Spinal cord (tissue), 10 donors: ENCODE data around the gene PLXNA2. TPM values are rescaled to one million over a fixed set of nuclear protein-coding genes. Genes with fewer than 3 reads are reported as not detected.

Experiments
- DNase-seq, 6 donors: peaks; one replicate each; pipeline versions ENCODE4 v3.0.0 to v3.0.0-alpha.2; 2013 to 2015; ENCODE audit warnings: low spot score in 6 of 6, low read depth in 4 of 6
- H3K27ac ChIP-seq: one replicate; pipeline ENCODE4 v1.5.1; 2013; ENCODE audit warnings: low read depth, low read length, control low read depth
- H3K27me3 ChIP-seq: one replicate; pipeline ENCODE4 v1.6.1; 2013; ENCODE audit warnings: low read length; ENCODE audit not compliant: control insufficient read depth, insufficient read depth
- H3K36me3 ChIP-seq: one replicate; pipeline ENCODE4 v1.6.1; 2013; ENCODE audit warnings: low read length; ENCODE audit not compliant: control insufficient read depth, insufficient read depth
- H3K4me1 ChIP-seq: one replicate; pipeline ENCODE4 v1.6.1; 2013; ENCODE audit warnings: low read length; ENCODE audit not compliant: control insufficient read depth, insufficient read depth
- H3K4me3 ChIP-seq: one replicate; pipeline ENCODE4 v1.5.1; 2013; ENCODE audit warnings: low read depth, low read length, control low read depth
- H3K9me3 ChIP-seq: one replicate; pipeline ENCODE4 v1.6.1; 2013; ENCODE audit warnings: low read length; ENCODE audit not compliant: control insufficient read depth, insufficient read depth
- WGBS: methylation state at CpG from one replicate; pipeline ENCODE4 v1.1.5; 2013; ENCODE audit warnings: missing lambda C conversion rate; ENCODE audit not compliant: insufficient coverage; 5-methylcytosine and 5-hydroxymethylcytosine counted together
- polyA plus RNA-seq, 2 donors: library from polyadenylated mRNA; unstranded; fragments of 120-200 nt; gene quantifications; one replicate each; pipeline ENCODE4 v1.2.1, GENCODE V29; 2013; ENCODE audit not compliant: insufficient read length in 2 of 2
- total RNA-seq, 2 donors: library from RNA; depleted of rRNA in 1 of 2; stranded (reverse); fragments of 120-200 nt in 1 of 2; fragments of >200 nt in 1 of 2; gene quantifications; one replicate each; pipeline versions ENCODE4 v1.2.3 to v1.2.4, GENCODE V29; 2013 to 2014
- donor health status: healthy.

Gene PLXNA2
- total and polyA plus RNA-seq, 4 donors = 22.0 to 52.8 (median 39.7) TPM

DNA sequence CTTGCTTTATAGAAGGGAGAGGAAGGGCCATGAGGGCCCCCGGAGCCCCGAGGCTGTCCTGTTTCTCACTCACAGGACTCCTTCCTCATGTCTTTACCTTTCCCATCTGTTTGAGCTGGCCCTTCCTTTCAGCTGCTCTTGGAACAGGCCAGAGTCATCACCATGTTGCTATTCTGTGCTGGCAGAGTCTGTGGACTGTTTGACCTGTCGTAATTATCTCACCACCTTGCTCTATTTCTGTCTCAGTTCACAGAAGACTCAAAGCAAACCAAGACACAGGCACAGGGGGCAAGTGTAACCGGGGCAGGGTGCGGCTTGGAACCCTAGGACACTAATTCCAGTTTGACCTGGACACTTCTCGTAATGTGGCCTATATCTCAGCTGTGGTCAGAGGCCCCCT, 228.9 kb downstream of the PLXNA2 start:
- no peaks in the 10 kb centered on the region for H3K9me3 ChIP-seq
- WGBS = 91% methylated on average over 6 of the region's 6 CpGs
- DNase-seq = no peak
- H3K4me3 ChIP-seq = no peak overlapping the region
- no peaks in the 10 kb centered on the region for H3K27me3 ChIP-seq
- no peak overlapping the region for H3K27ac ChIP-seq
- no peaks in the 10 kb centered on the region for H3K36me3 ChIP-seq
- H3K4me1 ChIP-seq = no peaks in the 10 kb centered on the region

- H3K4me3 ChIP-seq = no peak overlapping the region
- H3K9me3 ChIP-seq = no peaks in the 10 kb centered on the region
- H3K36me3 ChIP-seq = no peaks in the 10 kb centered on the region
- WGBS = 53% methylated on average over 2 of the region's 2 CpGs
- DNase-seq = no peak
- H3K27ac ChIP-seq = no peak overlapping the region
- H3K4me1 ChIP-seq = no peaks in the 10 kb centered on the region
- H3K27me3 ChIP-seq = no peaks in the 10 kb centered on the region
These were observed 231.0 kb downstream of the PLXNA2 start for GRCh38 chr1:208013210-208013609.

GRCh38 chr1:208012721-208013120, 231.5 kb downstream of the PLXNA2 start:
- no CpG with 5 or more reads among the region's 2 CpGs for WGBS
- H3K9me3 ChIP-seq = no peaks in the 10 kb centered on the region
- H3K27me3 ChIP-seq = no peaks in the 10 kb centered on the region
- no peak overlapping the region for H3K27ac ChIP-seq
- H3K4me1 ChIP-seq = no peaks in the 10 kb centered on the region
- peak in 1 of 6 donors; percentile 63 for DNase-seq
- no peak overlapping the region for H3K4me3 ChIP-seq
- no peaks in the 10 kb centered on the region for H3K36me3 ChIP-seq

DNA sequence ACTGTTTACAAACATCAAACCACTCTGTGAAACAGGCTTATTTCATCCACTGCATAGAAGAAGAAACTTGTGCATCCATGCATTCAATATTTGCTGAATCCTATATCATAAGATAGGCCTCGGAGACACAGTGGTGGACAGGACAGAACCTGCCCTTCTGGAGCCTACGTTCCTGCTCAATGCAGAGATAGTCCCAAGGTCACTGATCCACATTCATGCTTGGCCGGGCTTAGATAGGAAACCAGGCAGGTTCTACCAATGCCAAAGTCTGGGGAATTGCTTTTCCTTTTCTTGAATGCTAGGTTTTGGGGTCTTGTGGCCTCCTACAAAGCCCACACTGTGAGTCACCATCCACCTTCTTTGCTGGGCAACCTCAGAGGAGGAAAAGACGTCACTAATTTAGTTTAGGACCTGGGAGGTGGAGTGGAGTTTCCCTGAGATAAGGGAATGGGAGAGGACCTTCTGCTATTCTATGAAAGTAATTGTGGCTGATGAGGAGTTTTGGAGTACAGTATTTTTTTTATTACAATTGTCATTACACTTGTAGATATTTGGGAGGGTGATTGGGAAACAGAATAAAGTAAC, 233.6 kb downstream of the PLXNA2 start:
- no peak overlapping the region for H3K27ac ChIP-seq
- no peaks in the 10 kb centered on the region for H3K36me3 ChIP-seq
- H3K4me1 ChIP-seq = no peaks in the 10 kb centered on the region
- 87% methylated on average over 3 of the region's 4 CpGs for WGBS
- H3K9me3 ChIP-seq = no peaks in the 10 kb centered on the region
- H3K27me3 ChIP-seq = no peaks in the 10 kb centered on the region
- H3K4me3 ChIP-seq = no peak overlapping the region
- no peak for DNase-seq

DNA sequence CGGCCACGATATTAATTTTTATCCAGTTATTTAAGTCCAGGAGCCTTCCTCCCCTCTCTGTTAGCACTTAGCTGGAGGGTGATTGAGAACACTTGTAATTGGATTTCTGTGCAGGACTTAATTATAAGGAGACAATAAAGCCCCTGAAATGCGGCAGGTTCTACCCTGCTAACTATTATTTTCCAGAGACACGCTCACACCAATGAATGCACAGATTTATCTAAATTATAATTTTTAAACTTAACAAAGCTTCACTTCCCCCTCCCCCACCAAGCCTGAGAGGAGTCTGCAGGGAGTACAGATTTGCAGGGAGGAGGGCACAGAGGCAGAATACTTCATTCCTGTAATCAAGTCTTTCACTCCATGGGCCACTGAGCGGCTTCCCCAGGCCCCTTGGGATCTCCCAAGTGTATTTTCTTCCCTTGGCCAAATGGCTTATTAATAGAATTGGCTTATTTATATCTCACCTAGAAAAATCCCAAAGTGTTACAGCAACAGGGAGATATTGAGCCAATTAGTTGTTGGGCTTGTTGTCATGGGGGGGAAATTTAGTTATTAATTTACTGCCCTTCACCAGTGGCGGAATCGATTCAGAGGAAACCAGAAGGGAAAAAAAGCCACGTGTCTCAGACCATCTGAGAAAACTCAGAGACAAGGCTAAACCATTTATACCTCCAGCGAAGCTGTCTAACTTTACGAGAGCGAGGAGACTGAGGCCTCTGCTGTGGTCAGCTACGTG, 234.3 kb downstream of the PLXNA2 start:
- 87% methylated on average over 4 of the region's 12 CpGs for WGBS
- Histone ChIP-seq H3K4me1 (no peaks in the 10 kb centered on the region), H3K9me3 (no peaks in the 10 kb centered on the region), H3K27me3 (no peaks in the 10 kb centered on the region), H3K4me3 (no peak overlapping the region), H3K27ac (no peak overlapping the region), H3K36me3 (no peaks in the 10 kb centered on the region)
- DNase-seq = peak in 1 of 6 donors; percentile 73

GRCh38 chr1:208009303-208009702, 234.9 kb downstream of the PLXNA2 start:
- H3K9me3 ChIP-seq = no peaks in the 10 kb centered on the region

DNA sequence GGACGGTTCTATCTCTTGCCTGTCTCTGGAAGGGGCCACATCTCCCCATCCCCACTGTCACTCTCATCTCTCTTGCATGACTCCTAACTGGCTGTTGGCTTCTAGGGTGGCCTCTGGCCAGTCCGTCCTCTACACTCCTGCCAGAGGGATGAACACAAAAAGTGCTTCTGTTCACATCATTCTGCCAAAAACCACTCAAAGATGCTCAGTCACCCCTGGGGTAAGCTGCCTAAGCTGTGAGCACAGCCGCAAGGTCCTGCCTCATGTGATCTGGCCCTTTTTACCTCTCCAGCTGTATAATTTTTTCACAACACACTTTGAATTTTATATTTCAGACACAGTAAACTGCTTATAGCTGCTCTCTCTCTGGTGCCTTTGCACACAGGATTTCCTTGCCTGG, 235.7 kb downstream of the PLXNA2 start:
- Histone ChIP-seq H3K27me3 (no peaks in the 10 kb centered on the region), H3K27ac (no peak overlapping the region), H3K9me3 (no peaks in the 10 kb centered on the region), H3K36me3 (no peaks in the 10 kb centered on the region), H3K4me1 (no peaks in the 10 kb centered on the region), H3K4me3 (no peak overlapping the region)
- 73% methylated on average over 3 of the region's 3 CpGs for WGBS
- no peak for DNase-seq

More at GRCh38 chr1:208009303-208009702, 234.9 kb downstream of the PLXNA2 start:
- DNase-seq = no peak
- Histone ChIP-seq H3K4me1 (no peaks in the 10 kb centered on the region), H3K36me3 (no peaks in the 10 kb centered on the region), H3K27ac (no peak overlapping the region), H3K4me3 (no peak overlapping the region), H3K27me3 (no peaks in the 10 kb centered on the region)
- WGBS = 93% methylated on average over 3 of the region's 8 CpGs

DNA sequence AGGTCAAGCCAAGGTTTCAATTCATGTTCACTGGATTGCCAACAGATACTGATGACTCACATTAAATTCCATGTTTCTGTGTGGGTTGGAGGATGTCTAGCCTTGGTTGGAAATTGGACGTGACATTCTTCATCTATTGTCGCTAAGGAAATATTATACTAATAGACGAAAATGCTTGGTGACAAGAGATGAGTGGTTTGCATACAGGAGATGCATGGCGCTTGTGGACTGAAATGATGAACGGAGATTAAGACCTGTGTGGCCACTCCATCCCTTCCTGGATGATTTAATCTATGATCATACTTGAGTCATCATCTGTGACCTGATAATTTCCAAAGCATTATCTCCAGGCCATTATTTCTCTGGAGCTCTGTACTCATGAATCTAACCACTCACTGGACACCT, 236.2 kb downstream of the PLXNA2 start:
- no peaks in the 10 kb centered on the region for H3K4me1 ChIP-seq
- 100% methylated on average over 3 of the region's 5 CpGs for WGBS
- no peaks in the 10 kb centered on the region for H3K9me3 ChIP-seq
- no peak overlapping the region for H3K27ac ChIP-seq
- no peak for DNase-seq
- H3K27me3 ChIP-seq = no peaks in the 10 kb centered on the region
- H3K4me3 ChIP-seq = no peak overlapping the region
- no peaks in the 10 kb centered on the region for H3K36me3 ChIP-seq

DNA sequence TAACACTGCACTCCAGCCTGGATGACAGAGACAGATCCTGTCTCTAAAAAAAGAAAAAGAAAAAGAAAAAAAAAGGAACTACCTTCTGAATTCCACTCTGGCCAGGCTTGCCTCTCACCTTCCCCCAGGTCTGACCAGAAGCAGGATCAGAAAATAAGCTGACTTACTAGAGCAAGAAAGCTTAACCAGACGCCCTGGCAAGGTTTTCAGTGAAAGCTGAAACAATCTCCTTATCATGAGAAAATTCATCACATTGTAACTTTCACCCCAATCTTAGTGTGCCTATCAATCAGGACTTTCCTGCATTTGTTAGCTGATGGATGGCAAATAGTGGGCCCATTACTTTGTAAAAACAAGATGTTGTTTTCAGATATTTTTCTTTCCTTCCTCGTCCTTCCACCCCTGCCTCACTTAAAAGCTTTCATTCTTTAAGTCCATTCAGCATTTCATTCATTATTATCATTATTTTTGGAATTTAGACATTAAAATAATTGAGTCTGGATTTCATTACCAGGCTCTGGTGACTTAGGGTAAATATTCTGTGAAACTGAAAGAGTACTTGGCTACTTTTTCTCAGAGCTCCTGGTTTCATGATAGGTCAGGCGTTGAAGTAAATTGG, 236.8 kb downstream of the PLXNA2 start:
- Histone ChIP-seq H3K27me3 (no peaks in the 10 kb centered on the region), H3K9me3 (no peaks in the 10 kb centered on the region), H3K36me3 (no peaks in the 10 kb centered on the region), H3K4me3 (no peak overlapping the region), H3K4me1 (no peaks in the 10 kb centered on the region), H3K27ac (no peak overlapping the region)
- whole genome bisulfite sequencing = no CpG with 5 or more reads among the region's 3 CpGs
- DNase-seq = no peak
